HG02938 (cell line): ENCODE results near the gene ASS1.
"Not testable (repeated sequence)": the region's sequence is repeated elsewhere in the genome, so short reads cannot be mapped to it uniquely, and the experiment has no call there.

ENCODE experiments used
- ATAC-seq: cut with Tn5 transposase; IDR thresholded peaks from one replicate; pipeline ENCODE4 v1.9.1; 2021; ENCODE audit warnings: mild to moderate bottlenecking, moderate library complexity; ENCODE audit not compliant: unreplicated experiment

The ASS1 gene

DNA sequence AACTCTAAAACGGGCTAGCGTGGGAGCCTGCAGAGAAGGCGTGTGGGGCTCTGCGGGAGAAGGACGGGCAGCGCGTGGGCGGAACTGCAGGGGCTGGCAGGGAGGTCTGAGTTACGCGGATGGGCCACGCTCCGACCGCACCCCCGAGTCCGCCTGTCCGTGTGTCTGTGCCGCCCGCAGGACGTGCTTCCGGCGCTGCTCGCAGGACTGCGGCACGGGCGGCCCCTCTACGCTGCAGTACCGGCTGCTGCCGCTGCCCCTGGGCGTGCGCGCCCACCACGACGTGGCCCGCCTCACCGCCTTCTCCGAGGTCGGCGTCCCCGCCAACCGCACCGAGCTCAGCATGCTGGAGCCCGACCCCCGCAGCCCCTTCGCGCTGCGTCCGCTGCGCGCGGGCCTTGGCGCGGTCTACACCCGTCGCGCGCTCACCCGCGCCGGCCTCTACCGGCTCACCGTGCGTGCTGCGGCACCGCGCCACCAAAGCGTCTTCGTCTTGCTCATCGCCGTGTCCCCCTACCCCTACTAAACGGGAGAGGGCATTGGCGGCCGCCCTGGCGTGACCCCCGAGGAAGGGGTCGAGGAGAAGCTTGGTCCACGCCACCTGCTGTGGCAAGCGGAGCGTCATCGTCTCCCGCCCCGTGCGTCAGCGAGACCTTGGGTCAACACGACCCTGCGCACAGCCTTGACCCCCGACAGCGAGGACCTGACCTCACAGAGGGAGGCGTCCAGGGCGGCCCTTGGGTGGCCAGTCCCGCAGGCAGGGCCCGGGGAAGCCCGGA lies 11.4 kb upstream of the ASS1 start:
- ATAC-seq, result no peak

DNA sequence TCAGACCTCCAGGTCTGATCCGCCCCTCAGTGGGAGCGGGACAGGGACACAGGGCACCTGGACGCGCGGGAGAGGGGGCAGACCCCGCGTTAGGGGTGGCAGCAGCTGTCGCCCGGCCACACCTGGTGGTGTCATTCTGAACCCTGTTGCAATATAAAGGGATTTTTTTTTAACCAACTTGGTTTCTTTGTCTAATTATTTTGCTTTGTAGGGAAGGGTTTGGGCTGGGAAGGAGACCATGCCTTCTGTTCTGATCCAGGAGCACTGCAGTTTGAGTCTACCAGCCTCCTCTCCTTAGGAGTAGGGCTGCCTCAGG lies 10.9 kb upstream of the ASS1 start:
- no peak for ATAC-seq

DNA sequence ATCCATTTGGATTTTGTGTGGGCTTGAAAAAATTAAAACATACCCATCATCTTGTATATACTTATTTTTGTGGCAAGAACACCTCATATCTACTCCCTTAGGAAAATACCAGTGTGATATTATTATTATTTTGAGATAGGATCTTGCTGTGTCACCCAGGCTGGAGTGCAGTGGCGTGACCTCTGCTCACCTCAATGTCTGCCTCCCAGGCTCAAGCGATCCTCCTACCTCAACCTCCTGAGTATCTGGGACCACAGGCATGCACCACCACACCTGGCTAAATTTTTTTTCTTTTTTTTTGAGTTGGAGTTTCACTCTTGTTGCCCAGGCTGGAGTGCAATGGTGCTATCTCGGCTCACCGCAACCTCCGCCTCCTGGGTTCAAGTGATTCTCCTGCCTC lies 10.1 kb upstream of the ASS1 start:
- not testable (repeated sequence) for ATAC-seq

DNA sequence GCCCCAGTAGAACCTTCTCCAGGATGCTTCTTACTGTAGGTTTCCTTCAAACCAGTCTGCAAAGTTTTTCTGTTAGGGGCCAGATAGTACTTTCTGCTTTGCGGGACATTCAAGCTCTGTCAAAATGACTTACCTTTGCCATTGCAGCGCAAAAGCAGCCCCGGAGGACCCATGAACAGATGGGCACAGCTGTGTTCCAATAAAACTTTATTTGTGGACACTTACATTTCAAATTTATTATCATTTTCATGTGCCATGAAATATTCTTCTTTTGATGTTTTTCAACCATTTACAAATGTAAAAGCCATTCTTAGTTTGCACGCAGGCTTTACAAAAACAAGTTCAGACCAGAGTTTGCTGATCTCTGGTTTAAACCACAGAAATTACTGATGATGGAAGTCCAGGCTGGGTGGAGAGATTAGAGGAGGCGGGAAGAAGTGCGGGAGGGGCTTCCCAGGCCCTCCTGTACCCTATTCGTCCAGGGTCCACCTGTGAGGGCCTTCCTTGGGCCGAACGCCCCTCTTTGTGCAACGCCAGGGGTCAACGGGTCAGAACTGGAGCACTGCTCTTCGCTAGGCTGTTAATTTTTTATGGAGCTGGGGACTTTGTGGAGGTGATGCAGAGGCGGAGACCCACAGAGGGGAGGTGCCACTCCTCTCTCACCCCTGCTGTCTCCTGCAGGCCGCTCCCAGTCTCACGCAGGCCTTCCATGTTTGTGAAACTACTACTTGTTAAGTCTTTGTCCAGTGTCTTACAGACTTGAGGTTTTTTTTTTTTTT lies 7.6 kb upstream of the ASS1 start:
- no peak for ATAC-seq

DNA sequence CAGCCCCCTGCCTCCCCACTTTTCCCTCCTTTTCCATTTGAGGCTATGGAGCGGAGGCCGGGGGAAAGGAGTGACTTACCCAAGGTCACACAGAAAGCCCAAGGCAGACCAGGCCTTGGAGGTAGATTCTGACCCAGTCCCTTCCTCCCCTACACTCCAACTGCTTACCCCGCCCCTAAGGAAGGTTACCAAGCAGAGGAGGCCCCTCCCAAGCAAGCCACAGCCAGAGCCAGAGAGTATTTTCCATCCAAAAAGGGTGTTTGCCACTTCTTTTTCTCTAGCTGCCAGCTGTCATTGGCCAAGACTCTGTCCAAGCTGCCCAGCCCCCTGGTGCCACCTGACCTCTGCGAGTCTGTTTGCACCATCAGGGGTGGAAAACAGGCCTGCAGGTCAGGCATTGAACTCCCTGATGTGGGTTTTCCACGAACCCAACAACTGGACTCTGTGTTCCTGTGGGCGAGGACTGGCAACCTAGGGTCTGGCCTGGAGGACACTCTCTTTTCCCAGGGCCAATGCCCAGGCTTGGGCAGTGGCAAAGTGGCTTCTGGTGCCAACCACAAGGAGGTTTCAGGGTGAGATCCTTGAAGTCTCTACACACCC lies 6.3 kb upstream of the ASS1 start:
- no peak for ATAC-seq

DNA sequence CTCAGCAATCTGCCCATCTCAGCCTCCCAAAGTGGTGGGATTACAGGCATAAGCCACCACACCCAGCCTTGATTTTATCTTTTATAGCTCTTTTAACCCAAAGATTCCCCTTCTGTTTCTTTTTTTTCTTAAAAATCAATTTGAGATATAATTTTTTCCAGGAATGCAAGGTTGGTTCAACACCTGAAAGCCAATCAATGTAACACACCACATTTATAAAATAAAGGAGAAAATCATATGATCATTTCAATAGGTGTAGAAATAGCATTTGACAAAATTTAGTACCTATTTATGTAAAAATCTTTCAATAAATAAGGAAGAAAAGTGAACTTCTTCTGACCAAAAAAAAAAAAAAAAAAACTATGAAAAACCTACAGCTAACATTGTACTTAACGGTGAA lies 3.7 kb upstream of the ASS1 start:
- ATAC-seq, result no peak

DNA sequence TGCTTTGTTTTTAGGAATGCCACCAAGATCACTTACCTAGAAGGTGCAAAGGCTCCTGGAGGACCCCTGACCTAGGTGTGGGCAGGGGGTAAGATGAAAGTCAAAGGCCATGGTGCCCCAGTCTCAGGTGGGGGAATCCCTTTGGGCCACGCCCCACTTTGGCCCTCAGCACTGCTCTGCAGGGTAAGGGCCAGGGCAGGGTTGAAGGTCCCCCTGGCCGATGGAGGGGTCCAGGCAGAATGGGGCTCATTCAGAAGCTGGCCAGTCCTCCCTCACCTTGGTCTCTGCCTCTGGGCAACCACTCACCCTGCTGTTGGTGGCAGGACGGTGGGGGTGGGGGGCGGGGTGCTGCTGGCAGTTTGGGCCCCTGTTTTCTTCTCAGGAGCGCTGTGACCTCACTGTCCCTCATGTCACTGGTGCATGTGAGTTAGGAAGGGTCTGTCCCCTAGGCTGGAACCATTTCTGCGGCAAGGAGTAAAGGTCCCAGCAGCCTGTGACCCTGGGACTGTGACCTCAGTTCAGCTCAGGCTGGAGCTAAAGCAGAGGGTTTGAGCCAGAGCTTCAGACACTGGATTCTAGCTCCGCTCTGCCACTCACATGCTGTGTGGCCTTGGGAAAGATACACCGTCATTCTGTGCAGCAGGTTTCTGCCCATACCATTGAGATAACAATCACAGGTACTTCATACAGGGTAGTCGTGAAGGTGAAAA lies 1.9 kb upstream of the ASS1 start:
- no peak for ATAC-seq

DNA sequence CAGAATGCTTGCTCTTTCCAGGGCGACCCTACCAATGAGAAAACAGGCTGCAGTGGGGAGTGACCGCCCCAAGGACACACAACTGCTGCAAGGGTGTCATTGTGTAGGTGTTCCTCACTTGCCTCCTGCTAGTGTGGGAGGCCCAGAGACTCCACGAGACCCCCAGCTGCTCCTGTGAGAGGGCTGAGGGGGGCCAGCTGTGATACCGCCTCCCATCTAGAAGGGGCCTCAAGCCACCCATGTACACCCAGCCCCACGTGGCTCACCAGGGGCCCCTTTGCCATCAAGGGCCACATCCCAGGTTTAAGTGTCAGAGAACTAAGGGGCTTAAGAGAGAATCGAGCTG lies 1.3 kb upstream of the ASS1 start:
- ATAC-seq, result no peak

DNA sequence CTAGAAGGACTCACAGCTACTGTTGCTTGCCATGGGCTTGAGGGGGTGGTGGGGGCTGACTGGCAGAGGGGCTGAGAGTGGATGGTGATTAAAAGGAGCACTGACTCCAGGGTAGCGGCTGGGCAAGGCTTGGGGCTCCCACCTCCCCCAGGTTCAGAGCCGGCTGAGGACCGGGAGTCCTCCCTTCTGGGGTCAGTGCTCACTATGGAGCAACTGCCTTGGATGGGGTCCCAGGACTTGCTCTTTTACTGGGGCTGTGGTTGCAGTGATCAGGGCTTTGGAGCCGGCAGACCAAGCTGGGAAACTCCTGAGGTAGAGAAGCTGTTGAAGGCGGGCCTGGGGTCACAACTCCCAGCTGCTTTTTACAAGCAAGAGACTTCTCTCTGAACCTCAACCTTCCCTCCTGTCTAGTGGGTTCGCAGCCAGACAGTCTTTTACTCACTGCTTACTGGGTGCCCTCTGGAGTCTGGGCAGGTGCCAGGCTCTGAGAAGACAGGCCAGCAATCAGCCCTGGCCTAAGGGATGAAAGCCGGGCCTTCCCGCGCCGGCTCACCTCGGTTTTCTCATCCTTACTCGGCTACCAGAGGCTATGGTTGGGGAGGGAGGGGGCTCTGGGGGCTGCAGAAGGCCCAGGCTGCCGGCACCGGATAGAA lies 795 bp upstream of the ASS1 start:
- ATAC-seq, result no peak

DNA sequence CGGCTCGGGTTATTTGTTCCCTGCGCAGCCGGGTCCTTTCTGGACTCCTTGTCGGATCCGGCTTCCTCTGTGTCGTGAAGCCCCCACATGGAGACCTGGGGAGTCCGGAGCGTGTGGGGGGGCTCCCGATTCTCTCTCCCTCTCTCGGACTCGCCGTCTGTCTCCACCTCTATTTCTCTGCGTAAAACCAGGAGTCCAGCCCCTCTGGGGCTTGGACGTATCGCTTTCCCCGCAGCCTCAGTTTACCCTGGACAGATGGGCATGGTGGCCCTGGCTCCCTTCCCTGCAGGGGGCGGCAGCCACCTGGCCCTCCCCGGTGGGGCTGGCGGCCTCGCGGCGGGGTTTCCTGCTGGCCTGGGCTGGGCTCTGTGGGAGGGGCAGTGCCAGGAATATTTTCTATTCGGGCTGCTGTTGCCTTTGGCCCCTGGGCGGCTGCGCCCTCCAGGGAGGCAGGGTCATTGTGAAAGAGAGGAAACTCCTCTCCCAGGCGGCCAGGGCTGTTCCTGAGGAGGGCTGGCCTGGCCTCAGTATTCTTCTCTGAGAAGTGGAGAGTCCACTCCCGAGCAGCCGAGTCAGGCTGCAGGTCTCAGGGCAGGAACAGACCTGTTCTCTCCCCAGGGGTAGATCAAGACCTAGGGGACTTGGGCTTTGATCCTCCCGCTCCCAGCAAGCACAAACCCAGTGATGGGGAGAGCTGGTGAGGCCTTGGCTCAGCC lies 665 bp downstream of the ASS1 start:
- no peak for ATAC-seq

DNA sequence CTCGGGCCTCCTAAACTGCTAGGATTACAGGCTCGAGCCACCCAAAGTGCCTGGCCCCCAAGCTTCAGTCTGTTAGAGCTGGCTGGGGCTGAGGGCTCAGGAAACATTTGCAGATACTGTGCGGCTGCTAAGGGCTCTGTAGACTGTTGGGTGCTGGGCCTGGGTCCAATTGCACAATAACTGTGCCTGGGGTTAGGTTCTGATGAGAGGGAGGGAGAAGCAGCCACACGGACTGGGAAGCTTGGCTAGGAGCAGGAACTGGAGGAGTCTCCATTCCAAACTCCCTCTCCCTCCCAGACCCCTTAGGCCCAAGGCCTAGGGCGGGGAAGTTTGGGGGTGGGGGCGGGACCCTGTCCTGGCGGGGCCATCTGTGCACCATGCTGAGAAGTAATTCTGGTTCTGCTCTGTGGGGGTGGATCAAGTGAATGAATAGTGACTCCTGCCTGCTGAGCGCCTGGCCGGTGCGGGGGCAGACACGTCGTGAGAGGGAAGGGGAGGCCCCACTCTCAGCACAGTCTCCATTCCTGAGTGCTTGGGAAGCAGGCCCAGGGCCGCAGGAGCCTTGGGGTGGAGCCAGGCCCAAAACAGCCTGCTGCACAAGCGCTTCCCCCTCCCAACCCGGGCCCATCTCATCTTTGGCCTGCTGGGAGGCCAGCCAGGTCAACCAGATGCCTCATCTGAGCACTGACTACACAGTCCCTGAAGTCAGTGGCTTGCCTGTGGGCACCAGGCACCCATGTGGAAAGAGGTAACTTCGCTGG lies 1.5 kb downstream of the ASS1 start:
- ATAC-seq, result no peak

DNA sequence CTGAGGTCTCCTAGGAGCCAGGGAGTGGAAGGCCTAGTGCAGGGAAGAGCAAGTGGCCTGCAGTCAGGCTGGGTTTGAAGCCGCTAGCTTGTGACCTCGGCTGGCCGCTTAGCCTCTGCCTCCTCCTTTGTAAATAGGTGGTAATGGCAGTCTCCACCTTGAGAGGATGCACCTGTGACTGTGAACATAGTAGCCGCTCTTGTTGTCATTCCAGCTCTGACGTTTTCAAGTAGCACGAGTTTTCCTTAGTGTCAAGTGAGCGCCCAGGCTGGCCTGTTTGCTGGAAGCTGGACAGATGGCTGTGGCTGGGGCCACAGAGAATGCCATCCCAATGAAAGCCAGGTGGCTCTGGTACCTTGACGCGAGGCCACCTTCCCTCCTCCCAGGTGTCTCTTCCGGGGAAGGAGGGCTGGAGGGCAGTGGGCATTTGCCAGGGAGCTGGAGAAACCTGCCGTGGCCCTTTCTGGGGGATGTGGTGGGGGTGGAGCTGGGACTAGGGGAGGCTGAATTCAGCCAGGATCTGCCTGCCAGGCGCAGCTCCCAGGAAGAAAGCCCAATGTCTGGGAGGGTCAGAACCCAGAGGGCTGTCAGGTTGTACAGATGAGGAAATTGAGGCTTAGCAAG lies 2.5 kb downstream of the ASS1 start:
- no peak for ATAC-seq

DNA sequence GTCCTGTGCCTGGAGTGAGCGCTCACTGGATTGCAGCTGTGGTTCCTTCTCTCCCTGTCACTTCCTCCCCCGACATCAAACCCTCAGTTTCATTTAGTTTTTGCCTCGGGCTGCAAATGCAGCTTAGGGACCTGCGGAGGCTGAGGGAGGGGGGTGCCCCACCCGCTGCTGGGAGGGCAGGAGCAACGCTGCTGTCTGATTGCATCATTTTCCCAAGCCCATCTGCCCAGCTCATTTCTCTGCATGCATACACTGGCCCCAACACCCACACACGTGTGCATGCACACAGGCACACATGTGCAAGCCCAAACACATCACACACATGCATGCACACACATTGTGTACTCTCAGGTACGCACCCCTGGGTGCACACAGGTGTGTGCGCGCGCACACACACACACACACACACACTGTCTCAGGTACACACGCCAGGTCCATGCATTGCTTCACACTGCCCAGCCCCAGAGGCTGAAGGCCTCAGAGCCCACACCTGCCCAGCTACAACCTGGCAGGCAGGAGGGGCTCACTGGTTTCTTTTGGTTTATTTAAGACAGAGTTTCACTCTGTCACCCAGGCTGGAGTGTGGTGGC lies 3.4 kb downstream of the ASS1 start:
- no peak for ATAC-seq

DNA sequence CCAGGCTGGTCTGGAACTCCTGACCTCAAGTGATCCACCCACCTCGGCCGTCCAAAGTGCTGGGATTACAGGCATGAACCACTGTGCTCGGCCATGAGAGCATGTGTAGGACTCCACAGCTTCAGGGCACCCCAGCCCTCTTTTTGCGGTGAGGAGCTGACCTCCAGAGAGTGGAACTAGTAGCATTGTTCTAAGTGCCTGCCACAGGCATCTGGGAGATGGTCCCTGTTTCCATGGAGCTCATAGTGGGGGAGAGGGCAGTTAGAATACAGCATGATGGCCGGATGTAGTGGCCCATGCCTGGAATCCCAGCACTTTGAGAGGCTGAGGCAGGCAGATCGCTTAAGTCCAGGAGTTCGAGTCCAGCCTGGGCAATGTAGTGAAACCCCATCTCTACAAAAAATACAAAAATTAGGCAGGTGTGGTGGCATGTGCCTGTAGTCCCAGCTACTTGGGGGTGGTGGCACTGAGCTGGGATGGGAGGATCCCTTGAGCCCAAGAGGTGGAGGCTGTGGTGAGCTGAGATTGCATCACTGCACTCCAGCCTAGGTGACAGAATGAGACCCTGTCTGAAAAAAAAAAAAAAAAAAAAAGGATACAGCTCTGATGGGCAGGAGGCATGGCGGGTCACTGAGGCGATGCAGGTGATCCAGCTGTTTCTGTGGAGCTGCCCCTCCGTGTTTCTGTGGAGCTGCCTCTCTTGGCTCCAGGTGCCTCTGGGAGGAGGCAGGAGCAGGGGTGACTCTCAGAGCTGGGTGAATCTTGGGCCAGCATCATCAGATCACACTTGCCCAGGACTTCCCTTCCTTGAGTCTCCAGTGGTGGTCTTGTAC lies 4.2 kb downstream of the ASS1 start:
- no peak for ATAC-seq

DNA sequence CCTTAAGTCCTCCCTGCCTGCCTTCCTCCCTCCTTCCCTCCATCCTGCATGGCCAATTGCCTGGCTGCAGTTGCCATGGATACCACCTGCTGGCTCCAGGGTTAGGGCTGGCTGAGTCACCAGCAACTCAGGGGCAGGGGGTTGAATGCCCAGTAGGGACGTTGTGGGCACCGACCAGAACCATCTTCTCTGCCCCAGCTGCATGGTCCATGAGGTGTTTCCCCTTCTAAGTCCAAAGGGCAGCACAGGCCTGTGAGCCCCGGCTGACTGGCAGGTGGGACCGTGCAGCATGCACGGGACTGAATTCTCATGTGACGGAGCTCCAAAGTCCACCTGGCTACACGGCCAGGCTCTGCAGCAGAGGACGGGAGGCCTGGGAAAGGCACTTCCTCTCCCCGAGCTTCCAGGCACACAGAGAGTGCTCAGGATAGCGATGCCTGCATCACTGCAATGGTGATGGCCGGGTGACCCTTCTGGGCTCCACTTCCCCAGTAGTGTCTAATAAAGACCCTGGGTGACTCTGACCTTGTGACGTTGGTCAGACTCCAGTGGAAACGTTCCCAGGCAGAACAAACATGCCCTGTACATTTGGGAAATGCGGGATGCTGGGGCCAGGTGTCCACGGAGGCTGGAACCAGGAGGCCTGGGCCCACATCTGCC lies 5.7 kb downstream of the ASS1 start:
- ATAC-seq, result no peak

DNA sequence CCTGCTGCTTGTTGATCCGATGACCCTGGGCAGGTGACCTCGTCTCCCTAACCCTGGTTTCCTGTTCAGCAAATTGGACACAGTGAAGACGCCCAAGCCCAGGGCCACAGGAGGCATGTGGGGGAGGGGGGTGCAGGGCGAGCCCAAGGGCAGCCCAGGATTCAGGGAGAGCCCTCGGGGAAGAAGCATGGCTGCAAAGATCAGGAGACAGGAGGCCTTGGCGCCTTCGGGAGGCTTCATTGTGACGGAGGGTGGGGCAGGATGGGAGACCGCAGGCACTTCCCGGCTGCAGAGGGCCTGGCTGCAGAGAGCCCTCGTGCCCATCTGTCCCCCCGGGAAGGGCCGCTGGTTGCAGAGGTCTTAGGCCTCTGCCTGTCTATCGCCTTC lies 6.2 kb downstream of the ASS1 start:
- ATAC-seq, result no peak

DNA sequence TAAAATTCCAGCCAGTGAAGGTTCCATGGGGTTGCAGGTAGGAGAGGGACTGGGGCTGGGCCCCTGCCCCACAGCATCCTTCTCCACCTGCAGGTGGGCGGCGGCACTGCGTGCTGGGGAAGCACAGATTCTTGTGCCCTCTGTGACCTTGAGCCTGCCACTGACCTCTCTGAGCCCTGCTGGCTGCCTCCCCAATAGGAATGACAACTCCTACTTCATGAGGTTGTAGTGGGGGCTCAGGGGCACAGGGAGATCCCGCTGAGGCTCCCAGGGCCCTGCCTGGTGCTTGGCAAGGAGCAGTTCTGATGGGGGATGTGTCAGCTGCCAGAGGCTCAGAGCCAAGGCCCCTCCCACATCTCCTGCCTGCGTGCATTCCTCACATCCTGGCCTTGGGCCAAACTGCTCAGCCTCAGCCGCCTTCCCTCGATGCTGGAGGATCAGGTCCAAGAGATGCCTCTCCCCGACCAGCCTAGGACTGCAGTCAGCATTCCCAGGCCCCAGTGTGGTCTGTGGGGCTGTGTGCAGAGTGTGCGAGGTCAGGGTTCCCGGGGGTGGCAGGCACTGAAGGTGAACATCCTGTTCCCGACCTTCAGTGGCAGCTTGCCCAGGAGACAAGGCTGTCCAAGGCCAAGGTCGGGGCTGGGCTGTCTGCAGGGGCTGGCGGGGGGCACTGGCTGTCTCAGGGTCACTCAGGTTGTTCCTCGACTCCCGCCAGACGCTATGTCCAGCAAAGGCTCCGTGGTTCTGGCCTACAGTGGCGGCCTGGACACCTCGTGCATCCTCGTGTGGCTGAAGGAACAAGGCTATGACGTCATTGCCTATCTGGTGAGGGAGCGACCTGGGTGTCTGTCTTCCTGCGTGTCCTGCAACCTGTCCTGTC lies 7.0 kb downstream of the ASS1 start:
- no peak for ATAC-seq
